HG02840 (cell line): Measurements from ENCODE around the gene DTYMK.
"Not testable (repeated sequence)": the region's sequence is repeated elsewhere in the genome, so short reads cannot be mapped to it uniquely, and the experiment has no call there.

Experiments used
- ATAC-seq: cut with Tn5 transposase; IDR thresholded peaks from one replicate; pipeline ENCODE4 v1.9.1; 2021; ENCODE audit warnings: mild to moderate bottlenecking, moderate library complexity, moderate number of reproducible peaks; ENCODE audit not compliant: unreplicated experiment, low FRiP score

The DTYMK gene

GRCh38 chr2:241673189-241673663 is 13.4 kb downstream of the DTYMK start:
- ATAC-seq = no peak

DNA sequence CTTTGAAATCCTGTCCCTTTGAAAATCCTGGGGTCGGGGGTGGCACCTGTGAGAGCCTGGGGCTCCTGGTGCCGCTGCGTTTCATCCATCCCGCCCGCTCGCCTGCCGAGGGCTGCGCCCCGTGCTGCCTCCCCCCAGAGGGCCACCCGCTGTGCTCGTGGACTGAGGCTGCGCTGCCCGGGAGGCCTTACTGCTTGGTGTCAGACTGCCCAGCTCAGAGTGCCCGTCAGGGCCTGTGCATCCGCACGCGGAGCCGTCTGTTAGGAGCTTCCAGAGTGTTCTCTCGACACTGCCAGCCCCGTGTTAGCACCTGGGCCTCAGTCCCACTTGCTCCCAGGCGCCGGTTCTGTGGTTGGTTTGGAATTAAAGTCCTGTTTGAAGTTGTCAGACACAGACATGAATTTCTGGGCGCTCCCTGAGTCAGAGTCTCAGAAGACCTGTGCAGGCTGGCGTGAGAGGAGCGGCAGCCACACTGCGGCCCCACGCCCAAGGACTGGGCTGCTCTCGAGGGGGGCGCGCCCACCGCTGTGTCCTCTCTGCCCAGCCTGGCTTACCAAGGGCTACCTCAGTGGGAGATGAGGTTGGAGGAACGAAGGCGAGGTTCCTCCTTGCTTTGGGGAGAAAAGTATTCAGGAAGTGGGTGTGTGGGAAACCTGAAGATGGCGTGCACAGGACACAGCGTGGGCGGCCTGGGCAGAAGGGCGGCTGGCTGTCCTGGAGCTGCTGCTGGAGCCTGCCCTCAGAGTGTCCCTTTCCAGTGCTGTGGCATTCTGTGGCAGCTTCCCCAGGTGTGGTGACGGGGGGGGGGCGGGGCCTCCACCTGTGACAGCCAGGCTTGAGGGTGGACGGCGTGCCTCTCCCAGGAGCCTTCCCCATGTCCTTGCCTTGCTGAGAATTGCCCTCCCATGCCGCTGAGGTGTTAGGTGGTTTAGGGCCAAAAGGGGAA is 14.1 kb downstream of the DTYMK start:
- ATAC-seq = no peak

DNA sequence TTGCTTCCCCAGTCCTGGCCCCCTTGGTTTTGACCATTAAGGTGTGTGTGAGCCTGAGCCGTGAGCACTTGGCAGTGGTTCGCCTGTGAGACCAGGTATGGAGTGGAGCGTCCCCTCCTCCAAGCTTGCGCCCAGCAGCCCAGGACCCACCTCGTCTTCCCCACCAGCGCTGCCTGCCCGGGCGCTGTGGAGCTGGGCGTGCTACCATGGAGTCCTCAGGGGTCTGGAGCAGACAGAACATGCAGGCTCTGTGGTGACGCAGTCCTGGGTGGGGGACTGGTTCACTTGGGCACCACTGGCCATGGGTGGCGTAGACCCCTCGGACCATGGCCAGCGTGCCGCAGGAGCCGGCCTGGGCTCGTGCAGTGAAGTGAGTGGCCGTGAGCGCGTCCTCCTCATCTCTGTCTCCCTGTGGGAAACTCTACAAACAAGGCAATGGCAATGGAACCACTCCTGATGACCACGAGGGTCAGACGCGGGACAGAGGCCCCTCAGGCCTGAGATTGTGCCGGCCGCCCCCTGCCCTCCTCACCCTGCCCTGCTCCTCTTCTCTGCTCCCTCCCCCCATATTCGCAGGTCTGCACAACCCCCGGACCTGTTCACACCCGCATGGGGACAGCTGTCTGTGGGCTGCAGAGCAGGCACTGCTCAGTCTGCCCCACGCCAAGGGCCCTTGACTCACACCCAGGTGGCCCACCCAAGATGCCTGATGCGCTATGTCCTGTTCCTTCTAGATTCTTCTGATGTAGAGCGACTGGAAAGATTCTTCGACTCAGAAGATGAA is 15.0 kb downstream of the DTYMK start:
- no peak for ATAC-seq

GRCh38 chr2:241670333-241671110 is 16.1 kb downstream of the DTYMK start:
- ATAC-seq = no peak

DNA sequence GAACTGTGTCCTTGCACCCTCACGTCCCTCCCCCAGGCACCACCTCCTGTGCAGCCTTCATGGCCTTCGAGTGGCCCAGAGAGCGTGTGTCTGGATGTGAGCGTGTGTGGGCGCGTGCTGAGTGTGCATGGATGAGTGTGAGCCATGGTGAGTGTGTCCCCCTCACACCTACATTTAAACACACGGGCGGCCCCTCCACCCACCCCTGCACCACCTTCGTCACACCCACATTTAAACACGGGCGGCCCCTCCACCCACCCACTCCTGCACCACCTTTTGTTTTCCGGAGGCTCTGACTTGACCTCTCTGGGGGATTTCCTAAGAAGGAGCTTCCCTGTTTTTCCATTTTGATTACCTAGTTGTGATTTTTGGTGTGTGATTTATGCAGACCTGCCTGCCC is 17.8 kb downstream of the DTYMK start:
- no peak for ATAC-seq

GRCh38 chr2:241668354-241668753 is 18.3 kb downstream of the DTYMK start:
- no peak for ATAC-seq

- ATAC-seq = no peak
Observed at GRCh38 chr2:241666627-241667400, 19.8 kb downstream of the DTYMK start.

GRCh38 chr2:241665731-241666440 is 20.7 kb downstream of the DTYMK start:
- ATAC-seq = no peak

DNA sequence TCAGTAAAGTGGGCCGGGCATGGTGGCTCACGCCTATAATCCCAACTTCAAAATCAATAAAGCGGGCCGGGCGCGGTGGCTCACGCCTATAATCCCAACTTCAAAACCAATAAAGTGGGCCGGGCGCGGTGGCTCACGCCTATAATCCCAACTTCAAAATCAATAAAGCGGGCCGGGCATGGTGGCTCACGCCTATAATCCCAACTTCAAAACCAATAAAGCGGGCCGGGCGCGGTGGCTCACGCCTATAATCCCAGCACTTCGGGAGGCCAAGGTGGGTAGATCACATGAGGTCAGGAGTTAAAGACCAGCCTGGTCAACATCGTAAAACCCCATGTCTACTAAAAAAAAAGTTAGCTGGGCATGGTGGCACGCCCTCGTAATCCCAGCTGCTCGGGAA is 23.9 kb downstream of the DTYMK start:
- not testable (repeated sequence) for ATAC-seq

GRCh38 chr2:241660593-241661213 is 25.9 kb downstream of the DTYMK start:
- ATAC-seq = no peak

DNA sequence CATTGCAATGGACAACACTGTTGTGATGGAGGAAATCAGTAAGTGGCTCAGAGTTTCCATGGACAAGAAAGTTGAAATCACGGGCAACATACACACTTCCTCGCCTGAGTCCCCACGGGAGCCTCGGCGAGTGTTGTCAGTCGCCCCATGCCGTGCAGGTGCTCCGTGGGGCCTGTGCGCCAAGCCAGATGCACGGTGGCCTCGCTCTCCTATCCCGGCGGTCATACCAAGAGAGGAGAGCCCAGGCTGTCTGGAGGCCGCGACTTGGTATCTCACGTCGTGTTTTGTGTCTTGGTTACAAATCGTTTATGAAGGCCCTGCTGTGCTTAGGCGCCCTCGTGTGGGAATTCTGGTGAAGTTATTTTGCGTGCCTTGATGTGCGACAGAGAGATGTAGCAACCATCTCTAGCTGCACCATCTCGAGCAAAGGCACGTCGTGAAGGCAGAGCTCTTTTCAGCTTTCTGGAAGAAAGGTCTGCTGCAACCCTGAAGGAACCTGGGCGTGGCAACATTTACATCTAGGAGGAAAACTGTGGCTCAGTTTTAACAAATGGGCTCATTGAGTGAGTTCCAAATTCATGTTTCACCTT is 27.4 kb downstream of the DTYMK start:
- ATAC-seq = no peak

DNA sequence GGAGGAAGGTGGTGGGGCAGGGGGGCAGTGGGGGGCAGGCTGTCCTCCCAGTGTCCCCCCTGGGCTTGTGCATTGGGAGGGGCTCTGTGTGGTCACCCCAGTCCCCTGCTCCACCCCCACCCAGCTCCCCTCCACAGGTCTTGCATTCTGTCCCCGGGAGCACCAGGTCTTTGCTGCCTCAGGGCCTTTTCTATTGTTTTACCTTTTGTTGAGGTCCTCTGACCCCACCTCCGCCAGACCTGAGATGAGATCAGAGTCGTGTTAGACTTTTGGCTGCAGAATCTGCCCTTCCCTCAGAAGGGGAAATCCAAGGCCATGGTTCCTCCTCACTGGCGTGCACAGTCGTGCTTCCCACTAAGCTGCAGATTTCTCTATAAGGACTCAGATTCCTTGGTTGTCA is 28.3 kb downstream of the DTYMK start:
- no peak for ATAC-seq

DNA sequence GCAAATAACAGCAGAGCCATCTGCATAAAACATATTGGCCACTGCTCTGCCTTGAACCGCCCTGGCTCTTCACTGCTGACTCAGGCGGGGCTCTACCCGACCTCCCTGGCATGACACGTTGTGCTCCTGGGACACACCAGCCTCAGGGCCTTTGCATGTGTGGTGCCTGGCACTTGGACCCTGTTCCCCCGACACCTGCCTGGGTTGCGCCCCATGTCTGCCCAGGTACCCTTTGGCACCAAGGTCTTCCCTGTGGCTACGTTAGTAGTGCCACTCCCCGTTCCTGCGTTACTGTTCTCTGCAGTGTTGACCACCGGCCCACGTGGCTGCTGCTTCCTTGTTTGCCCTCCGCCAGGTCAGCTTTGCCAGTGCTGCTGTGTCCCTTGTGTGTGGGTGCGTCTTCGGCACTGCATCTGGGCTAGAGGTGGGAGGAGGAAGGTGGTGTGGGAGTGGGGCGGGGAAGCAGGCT is 28.8 kb downstream of the DTYMK start:
- no peak for ATAC-seq

GRCh38 chr2:241656190-241656741 is 30.3 kb downstream of the DTYMK start:
- ATAC-seq = no peak

DNA sequence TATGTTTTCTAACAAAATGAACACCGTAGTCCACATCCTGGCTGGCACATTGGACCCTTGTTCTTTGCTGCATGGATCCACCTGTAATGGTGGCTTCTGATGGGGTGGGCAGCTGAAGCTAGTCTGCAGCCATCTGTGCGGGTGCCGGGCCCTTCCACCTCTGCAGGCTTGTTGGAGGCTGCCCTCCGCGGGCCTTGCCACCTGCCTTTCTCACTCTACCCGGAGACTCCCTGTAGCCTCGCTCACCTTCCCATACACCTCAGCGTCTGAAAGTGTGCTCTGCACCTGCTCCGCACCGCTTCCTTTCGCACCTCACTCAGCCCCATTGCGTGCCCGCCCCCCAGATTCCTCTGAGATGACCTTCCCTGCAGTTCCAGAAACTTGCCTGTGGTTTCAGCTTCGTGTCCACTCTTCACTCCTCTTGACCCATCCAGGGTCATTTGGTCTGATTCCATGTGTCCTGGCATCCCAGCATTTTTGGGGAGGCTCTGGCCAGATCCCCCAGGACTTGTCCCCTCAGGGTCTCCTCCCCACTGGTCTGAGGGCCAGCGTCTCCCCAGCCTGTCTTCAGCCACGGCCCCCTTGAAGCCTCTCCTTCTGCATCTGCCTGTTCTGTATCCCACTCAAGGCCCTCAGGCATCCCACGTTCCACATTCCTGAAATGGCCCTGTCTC is 31.0 kb downstream of the DTYMK start:
- no peak for ATAC-seq

DNA sequence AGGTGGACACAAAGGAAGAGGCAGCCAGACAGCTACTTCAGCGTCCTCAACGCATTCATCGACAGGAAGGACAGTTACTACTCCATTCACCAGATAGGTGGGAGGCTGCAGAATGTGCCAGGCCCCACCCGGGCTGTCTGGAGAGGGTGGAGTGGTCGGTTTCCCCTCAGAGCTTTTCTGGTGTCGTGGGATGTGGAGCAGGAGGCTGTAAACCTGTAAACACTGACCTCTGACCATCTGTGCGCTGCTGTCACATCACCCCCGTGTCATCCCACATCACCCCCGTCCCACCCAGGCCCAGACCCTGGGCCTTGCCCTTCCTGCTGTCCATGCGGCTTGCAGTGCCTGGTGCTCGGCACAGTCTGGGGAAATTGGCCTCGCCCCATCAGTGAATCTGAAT is 32.1 kb downstream of the DTYMK start:
- no peak for ATAC-seq

DNA sequence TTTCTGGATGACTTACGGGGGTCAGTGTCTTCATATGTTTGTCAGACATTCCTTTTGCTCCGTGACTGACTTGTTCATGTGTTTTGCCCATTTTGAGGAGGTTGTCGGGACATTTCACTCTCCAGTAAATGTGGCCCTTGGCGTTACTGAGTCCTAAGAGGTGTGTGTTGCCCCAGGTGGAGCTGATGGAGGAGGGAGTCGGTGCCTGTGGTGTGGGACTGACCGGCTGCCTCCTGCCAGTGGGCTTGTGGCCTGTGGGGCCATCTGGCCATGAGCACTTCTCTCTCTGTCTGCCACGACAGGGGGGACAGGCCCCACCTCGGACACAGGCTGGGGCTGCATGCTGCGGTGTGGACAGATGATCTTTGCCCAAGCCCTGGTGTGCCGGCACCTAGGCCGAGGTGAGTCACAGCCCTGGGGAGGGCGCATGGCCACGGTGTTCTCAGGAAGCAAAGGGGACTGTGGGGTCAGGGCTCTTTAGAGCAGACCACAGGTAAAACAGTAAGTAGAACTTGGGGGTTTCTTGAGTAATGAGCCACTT is 33.3 kb downstream of the DTYMK start:
- no peak for ATAC-seq
